GM23338 (cell line): Measurements from ENCODE around the gene ZNF784. TPM values are rescaled to one million over a fixed set of nuclear protein-coding genes. Genes with fewer than 3 reads are reported as not detected.

Experiments used
- ATAC-seq: fragments of 200-7000 bp; cut with Tn5 transposase; 3 replicates; pipeline ENCODE4 v1.9.1; 2020
- DNase-seq: peaks from one replicate; pipeline ENCODE4 v3.0.0-alpha.2; 2015; ENCODE audit warnings: low spot score
- H2AFZ ChIP-seq: fragments of 200-600 bp; sonication (generic); 2 replicates; pipeline ENCODE4 v1.8.0; 2016; ENCODE audit warnings: antibody characterized with exemption, mild to moderate bottlenecking, moderate library complexity
- H3F3A ChIP-seq: fragments of 200-600 bp; sonication (generic); replicated peaks from 2 replicates; pipeline ENCODE4 v1.8.0; 2017; ENCODE audit warnings: antibody characterized with exemption, mixed run types, low read depth
- H3K27ac ChIP-seq: fragments of 200-600 bp; sonication (generic); 2 replicates; pipeline ENCODE4 v1.6.1; 2016; ENCODE audit warnings: low read depth
- H3K27me3 ChIP-seq: fragments of 200-600 bp; sonication (generic); 2 replicates; pipeline ENCODE4 v1.8.0; 2016; ENCODE audit warnings: mild to moderate bottlenecking, mixed run types, moderate library complexity; ENCODE audit not compliant: insufficient read depth
- H3K36me3 ChIP-seq: fragments of 200-600 bp; sonication (generic); 2 replicates; pipeline ENCODE4 v1.8.0; 2016; ENCODE audit warnings: mild to moderate bottlenecking; ENCODE audit not compliant: insufficient read depth
- H3K4me1 ChIP-seq: fragments of 200-600 bp; sonication (generic); 2 replicates; pipeline ENCODE4 v1.8.0; 2016; ENCODE audit warnings: mild to moderate bottlenecking, moderate library complexity; ENCODE audit not compliant: insufficient read depth
- H3K4me2 ChIP-seq: fragments of 200-600 bp; sonication (generic); 2 replicates; pipeline ENCODE4 v1.7.1; 2017; ENCODE audit warnings: mixed run types
- H3K4me3 ChIP-seq: fragments of 200-600 bp; sonication (generic); 2 replicates; pipeline ENCODE4 v1.6.1; 2016; ENCODE audit warnings: mixed run types
- H3K79me2 ChIP-seq: fragments of 200-600 bp; sonication (generic); replicated peaks from 2 replicates; pipeline ENCODE4 v1.8.0; 2017; ENCODE audit warnings: mild to moderate bottlenecking; ENCODE audit not compliant: insufficient read depth
- H3K9me2 ChIP-seq: fragments of 200-600 bp; sonication (generic); 2 replicates; pipeline ENCODE4 v1.8.0; 2017; ENCODE audit not compliant: insufficient read depth
- H4K20me1 ChIP-seq: fragments of 200-600 bp; sonication (generic); replicated peaks from 2 replicates; pipeline ENCODE4 v1.8.0; 2017; ENCODE audit warnings: mild to moderate bottlenecking; ENCODE audit not compliant: insufficient read depth
- H3K27ac Mint-ChIP-seq: 2 replicates; pipeline ENCODE4 v1.8.0; 2020; ENCODE audit warnings: inconsistent platforms, mild to moderate bottlenecking, moderate library complexity, mixed read lengths
- H3K27me3 Mint-ChIP-seq: 3 replicates; pipeline ENCODE4 v1.8.0; 2022; ENCODE audit warnings: low read depth, mild to moderate bottlenecking, moderate library complexity, mixed read lengths, inconsistent platforms; ENCODE audit not compliant: insufficient read depth, poor library complexity
- H3K36me3 Mint-ChIP-seq: 3 replicates; pipeline ENCODE4 v1.8.0; 2021; ENCODE audit warnings: low read depth, mild to moderate bottlenecking, inconsistent platforms, moderate library complexity, mixed read lengths
- H3K4me1 Mint-ChIP-seq: 3 replicates; pipeline ENCODE4 v1.8.0; 2020; ENCODE audit warnings: mild to moderate bottlenecking, inconsistent platforms, mixed read lengths
- H3K4me3 Mint-ChIP-seq: 3 replicates; pipeline ENCODE4 v1.8.0; 2021; ENCODE audit warnings: moderate library complexity, mild to moderate bottlenecking, inconsistent platforms, mixed read lengths
- H3K9me3 Mint-ChIP-seq: 3 replicates; pipeline ENCODE4 v1.8.0; 2020; ENCODE audit warnings: moderate library complexity, mild to moderate bottlenecking, inconsistent platforms, mixed read lengths
- CREB1 ChIP-seq: fragments of 250-450 bp; sonication (Bioruptor Pico); IDR thresholded peaks from 2 replicates; pipeline ENCODE4 v1.5.0; 2020; ENCODE audit warnings: low read depth, mild to moderate bottlenecking, moderate library complexity
- ETS1 ChIP-seq: IDR thresholded peaks from 2 replicates; pipeline ENCODE4 v1.6.1; 2016; ENCODE audit warnings: antibody characterized with exemption
- EZH2 ChIP-seq: fragments of 200-600 bp; sonication (generic); IDR thresholded peaks from one replicate; pipeline ENCODE4 v1.8.0; 2017; ENCODE audit warnings: antibody characterized with exemption, mild to moderate bottlenecking, low read depth; ENCODE audit not compliant: unreplicated experiment
- EZH2phosphoT487 ChIP-seq: fragments of 200-600 bp; sonication (generic); IDR thresholded peaks from one replicate; pipeline ENCODE4 v1.8.1; 2018; ENCODE audit warnings: antibody characterized with exemption; ENCODE audit not compliant: unreplicated experiment
- JUNB ChIP-seq: IDR thresholded peaks from one replicate; pipeline ENCODE4 v1.6.1; 2016; ENCODE audit warnings: antibody characterized with exemption; ENCODE audit not compliant: unreplicated experiment
- NANOG ChIP-seq: IDR thresholded peaks from 2 replicates; pipeline ENCODE4 v1.6.1; 2016; ENCODE audit warnings: antibody characterized with exemption, borderline replicate concordance
- POLR2AphosphoS5 ChIP-seq: IDR thresholded peaks from 2 replicates; pipeline ENCODE4 v1.6.1; 2016; ENCODE audit warnings: antibody characterized with exemption, low read depth
- REST ChIP-seq: IDR thresholded peaks from one replicate; pipeline ENCODE4 v1.6.1; 2018; ENCODE audit warnings: antibody characterized with exemption; ENCODE audit not compliant: unreplicated experiment
- STAT1 ChIP-seq: IDR thresholded peaks from one replicate; pipeline ENCODE4 v1.6.1; 2016; ENCODE audit warnings: antibody characterized with exemption; ENCODE audit not compliant: unreplicated experiment
- ZNF114 ChIP-seq: fragments of 250-450 bp; sonication (Bioruptor Pico); IDR thresholded peaks from 2 replicates; pipeline ENCODE4 v1.5.0; 2020; ENCODE audit warnings: mild to moderate bottlenecking, moderate library complexity
- ZNF331 ChIP-seq: fragments of 250-450 bp; sonication (Bioruptor Pico); IDR thresholded peaks from 2 replicates; pipeline ENCODE4 v1.5.0; 2020; ENCODE audit warnings: low read depth, mild to moderate bottlenecking, moderate library complexity
- polyA plus RNA-seq: library from polyadenylated mRNA; unstranded; fragments of >200 nt; fragmentation: Nextera tagmentation; extraction: Ambion mirVana; gene quantifications from 2 replicates; pipeline ENCODE4 v1.2.1, GENCODE V29; 2016
- total RNA-seq: library from RNA; depleted of rRNA; stranded (reverse); fragments of >200 nt; shearing (Covaris generic); gene quantifications from 2 replicates; pipeline ENCODE4 v1.2.3, GENCODE V29; 2014
- TF ChIP-seq, protein P1 (sequence below): fragments of 250-450 bp; sonication (Bioruptor Pico); IDR thresholded peaks from 2 replicates; pipeline ENCODE4 v1.5.0; 2020; ENCODE audit warnings: mild to moderate bottlenecking, moderate library complexity
- TF ChIP-seq, protein P2 (sequence below), 2 experiments: fragments of 200-600 bp in 1 of 2; sonication (generic) in 1 of 2; conservative IDR thresholded peaks; 2 replicates each; pipeline versions ENCODE4 v1.5.1 to v1.6.1; 2016 to 2017; ENCODE audit warnings: antibody characterized with exemption in 2 of 2, low read depth in 2 of 2, mild to moderate bottlenecking in 2 of 2, moderate library complexity in 1 of 2

The ZNF784 gene
- total and polyA plus RNA-seq, 2 experiments from 2014 or later = 1.5 to 6.7 TPM

DNA sequence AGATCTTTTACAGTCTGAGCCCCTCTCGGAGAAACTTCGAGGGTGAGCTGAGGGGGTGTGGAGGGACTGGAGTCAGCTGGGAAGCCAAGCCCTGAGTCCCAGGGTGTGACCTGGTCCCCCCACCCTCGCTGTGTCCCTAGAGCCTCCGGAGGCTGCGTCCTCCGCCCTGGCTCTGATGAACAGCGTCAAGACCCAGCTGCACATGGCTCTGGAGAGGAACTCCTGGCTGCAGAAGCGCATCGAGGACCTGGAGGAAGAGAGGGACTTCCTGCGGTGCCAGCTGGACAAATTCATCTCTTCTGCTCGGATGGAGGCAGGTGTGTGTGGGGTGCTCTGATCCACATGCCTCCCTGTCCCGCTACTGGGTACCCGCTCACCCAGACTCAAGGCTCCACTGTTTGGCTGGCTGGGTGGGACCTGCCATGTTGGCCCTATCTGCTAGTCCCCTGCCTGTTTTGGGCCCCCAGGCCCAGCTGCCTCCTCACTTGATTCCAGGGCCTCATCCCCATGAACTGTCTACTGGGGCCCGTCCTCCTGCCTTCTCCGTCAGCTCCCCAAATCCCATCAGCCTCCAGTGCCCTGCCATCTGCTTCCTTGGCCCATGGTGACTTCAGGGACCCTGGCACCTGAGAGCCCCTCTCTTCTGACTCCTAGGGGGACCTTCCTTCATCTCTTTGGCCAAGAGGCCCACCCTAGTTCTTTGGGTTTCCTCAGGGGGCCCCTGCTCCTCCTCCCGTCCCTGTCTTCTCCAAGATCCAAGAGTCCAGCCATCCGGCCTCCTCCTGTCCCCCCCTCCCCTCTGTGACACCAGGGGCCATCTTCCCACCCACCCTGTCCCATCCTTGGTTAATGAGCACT, 25.1 kb upstream of the ZNF784 start:
- H3K4me1 Mint-ChIP-seq = peaks cover 29% of the 10 kb centered on the region
- Histone ChIP-seq H3K9me2 (no peaks in the 10 kb centered on the region), H3K4me3 (no peak overlapping the region), H4K20me1 (no peaks in the 10 kb centered on the region), H3F3A (peaks cover 15% of the 10 kb centered on the region; the same call in 1 of the 2 replicates), H3K79me2 (peaks cover 25% of the 10 kb centered on the region), H3K27me3 (no peaks in the 10 kb centered on the region), H3K27ac (no peak overlapping the region), H3K4me2 (peak overlapping the region; percentile 87; the same call in 1 of the 2 replicates), H3K4me1 (no peaks in the 10 kb centered on the region; the same call in 1 of the 2 replicates), H2AFZ (no peak overlapping the region), H3K36me3 (no peaks in the 10 kb centered on the region)
- peaks cover 32% of the 10 kb centered on the region for H3K36me3 Mint-ChIP-seq
- no peak for TF ChIP-seq ZNF114 (CRISPR knock-in tag)
- no peak for TF ChIP-seq STAT1
- no peak for TF ChIP-seq REST
- TF ChIP-seq EZH2 = no peak
- no peak for TF ChIP-seq EZH2phosphoT487
- no peak for TF ChIP-seq JUNB
- TF ChIP-seq, protein P1, sequence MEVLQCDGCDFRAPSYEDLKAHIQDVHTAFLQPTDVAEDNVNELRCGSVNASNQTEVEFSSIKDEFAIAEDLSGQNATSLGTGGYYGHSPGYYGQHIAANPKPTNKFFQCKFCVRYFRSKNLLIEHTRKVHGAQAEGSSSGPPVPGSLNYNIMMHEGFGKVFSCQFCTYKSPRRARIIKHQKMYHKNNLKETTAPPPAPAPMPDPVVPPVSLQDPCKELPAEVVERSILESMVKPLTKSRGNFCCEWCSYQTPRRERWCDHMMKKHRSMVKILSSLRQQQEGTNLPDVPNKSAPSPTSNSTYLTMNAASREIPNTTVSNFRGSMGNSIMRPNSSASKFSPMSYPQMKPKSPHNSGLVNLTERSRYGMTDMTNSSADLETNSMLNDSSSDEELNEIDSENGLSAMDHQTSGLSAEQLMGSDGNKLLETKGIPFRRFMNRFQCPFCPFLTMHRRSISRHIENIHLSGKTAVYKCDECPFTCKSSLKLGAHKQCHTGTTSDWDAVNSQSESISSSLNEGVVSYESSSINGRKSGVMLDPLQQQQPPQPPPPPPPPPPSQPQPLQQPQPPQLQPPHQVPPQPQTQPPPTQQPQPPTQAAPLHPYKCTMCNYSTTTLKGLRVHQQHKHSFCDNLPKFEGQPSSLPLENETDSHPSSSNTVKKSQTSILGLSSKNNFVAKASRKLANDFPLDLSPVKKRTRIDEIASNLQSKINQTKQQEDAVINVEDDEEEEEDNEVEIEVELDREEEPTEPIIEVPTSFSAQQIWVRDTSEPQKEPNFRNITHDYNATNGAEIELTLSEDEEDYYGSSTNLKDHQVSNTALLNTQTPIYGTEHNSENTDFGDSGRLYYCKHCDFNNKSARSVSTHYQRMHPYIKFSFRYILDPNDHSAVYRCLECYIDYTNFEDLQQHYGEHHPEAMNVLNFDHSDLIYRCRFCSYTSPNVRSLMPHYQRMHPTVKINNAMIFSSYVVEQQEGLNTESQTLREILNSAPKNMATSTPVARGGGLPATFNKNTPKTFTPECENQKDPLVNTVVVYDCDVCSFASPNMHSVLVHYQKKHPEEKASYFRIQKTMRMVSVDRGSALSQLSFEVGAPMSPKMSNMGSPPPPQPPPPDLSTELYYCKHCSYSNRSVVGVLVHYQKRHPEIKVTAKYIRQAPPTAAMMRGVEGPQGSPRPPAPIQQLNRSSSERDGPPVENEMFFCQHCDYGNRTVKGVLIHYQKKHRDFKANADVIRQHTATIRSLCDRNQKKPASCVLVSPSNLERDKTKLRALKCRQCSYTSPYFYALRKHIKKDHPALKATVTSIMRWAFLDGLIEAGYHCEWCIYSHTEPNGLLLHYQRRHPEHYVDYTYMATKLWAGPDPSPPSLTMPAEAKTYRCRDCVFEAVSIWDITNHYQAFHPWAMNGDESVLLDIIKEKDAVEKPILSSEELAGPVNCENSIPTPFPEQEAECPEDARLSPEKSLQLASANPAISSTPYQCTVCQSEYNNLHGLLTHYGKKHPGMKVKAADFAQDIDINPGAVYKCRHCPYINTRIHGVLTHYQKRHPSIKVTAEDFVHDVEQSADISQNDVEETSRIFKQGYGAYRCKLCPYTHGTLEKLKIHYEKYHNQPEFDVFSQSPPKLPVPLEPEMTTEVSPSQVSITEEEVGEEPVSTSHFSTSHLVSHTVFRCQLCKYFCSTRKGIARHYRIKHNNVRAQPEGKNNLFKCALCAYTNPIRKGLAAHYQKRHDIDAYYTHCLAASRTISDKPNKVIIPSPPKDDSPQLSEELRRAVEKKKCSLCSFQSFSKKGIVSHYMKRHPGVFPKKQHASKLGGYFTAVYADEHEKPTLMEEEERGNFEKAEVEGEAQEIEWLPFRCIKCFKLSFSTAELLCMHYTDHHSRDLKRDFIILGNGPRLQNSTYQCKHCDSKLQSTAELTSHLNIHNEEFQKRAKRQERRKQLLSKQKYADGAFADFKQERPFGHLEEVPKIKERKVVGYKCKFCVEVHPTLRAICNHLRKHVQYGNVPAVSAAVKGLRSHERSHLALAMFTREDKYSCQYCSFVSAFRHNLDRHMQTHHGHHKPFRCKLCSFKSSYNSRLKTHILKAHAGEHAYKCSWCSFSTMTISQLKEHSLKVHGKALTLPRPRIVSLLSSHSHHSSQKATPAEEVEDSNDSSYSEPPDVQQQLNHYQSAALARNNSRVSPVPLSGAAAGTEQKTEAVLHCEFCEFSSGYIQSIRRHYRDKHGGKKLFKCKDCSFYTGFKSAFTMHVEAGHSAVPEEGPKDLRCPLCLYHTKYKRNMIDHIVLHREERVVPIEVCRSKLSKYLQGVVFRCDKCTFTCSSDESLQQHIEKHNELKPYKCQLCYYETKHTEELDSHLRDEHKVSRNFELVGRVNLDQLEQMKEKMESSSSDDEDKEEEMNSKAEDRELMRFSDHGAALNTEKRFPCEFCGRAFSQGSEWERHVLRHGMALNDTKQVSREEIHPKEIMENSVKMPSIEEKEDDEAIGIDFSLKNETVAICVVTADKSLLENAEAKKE = no peak
- TF ChIP-seq ZNF331 = no peak
- no peak for TF ChIP-seq NANOG
- no peak for TF ChIP-seq POLR2AphosphoS5
- TF ChIP-seq CREB1 (CRISPR knock-in tag) = no peak
- TF ChIP-seq ETS1 = no peak
- TF ChIP-seq, protein P2, sequence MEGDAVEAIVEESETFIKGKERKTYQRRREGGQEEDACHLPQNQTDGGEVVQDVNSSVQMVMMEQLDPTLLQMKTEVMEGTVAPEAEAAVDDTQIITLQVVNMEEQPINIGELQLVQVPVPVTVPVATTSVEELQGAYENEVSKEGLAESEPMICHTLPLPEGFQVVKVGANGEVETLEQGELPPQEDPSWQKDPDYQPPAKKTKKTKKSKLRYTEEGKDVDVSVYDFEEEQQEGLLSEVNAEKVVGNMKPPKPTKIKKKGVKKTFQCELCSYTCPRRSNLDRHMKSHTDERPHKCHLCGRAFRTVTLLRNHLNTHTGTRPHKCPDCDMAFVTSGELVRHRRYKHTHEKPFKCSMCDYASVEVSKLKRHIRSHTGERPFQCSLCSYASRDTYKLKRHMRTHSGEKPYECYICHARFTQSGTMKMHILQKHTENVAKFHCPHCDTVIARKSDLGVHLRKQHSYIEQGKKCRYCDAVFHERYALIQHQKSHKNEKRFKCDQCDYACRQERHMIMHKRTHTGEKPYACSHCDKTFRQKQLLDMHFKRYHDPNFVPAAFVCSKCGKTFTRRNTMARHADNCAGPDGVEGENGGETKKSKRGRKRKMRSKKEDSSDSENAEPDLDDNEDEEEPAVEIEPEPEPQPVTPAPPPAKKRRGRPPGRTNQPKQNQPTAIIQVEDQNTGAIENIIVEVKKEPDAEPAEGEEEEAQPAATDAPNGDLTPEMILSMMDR (conservative IDR thresholded peaks at IDR 0.05; ENCODE audit: low read depth in 2 of 2) = no peak
- ATAC-seq (no peak), DNase-seq (no peak)
- H3K9me3 Mint-ChIP-seq = no peaks in the 10 kb centered on the region; the same call in 2 of the 3 replicates
- no peak overlapping the region for H3K27ac Mint-ChIP-seq
- peak overlapping the region; percentile 73 for H3K4me3 Mint-ChIP-seq
- peaks cover 45% of the 10 kb centered on the region for H3K27me3 Mint-ChIP-seq
